HG03066 (cell line): Measurements from ENCODE around the gene TTC23.
A peak's percentile ranks its signal among the peaks of the same experiment; 100 is the strongest.
"Not testable (repeated sequence)": the region's sequence is repeated elsewhere in the genome, so short reads cannot be mapped to it uniquely, and the experiment has no call there.

Experiments used
- ATAC-seq: cut with Tn5 transposase; IDR thresholded peaks from one replicate; pipeline ENCODE4 v1.9.1; 2021; ENCODE audit warnings: low read depth; ENCODE audit not compliant: unreplicated experiment

Gene TTC23

GRCh38 chr15:99250857-99251841 lies 1.8 kb upstream of the TTC23 start, which contains the start of gene LRRC28:
Gene LRRC28, plus strand, starts transcription at chr15:99251481. Its CDS starts 4,477 bp downstream, at chr15:99255958.
- ATAC-seq: peak; percentile 89

GRCh38 chr15:99250494-99250856 lies 1.1 kb upstream of the TTC23 start:
- no peak for ATAC-seq

- ATAC-seq: no peak
Observed at GRCh38 chr15:99250001-99250400, 620 bp upstream of the TTC23 start.

- ATAC-seq: no peak
Observed at GRCh38 chr15:99248000-99248715, 1.2 kb downstream of the TTC23 start.

- no peak for ATAC-seq
Observed at GRCh38 chr15:99247062-99247461, 2.3 kb downstream of the TTC23 start.

GRCh38 chr15:99244306-99244705 lies 5.1 kb downstream of the TTC23 start:
- no peak for ATAC-seq

GRCh38 chr15:99241752-99242151 lies 7.6 kb downstream of the TTC23 start:
- no peak for ATAC-seq

- ATAC-seq: peak; percentile 91
Observed at GRCh38 chr15:99239545-99240198, 9.7 kb downstream of the TTC23 start.

- ATAC-seq: no peak
Observed at GRCh38 chr15:99238849-99239248, 10.5 kb downstream of the TTC23 start.

GRCh38 chr15:99234160-99234559 lies 15.2 kb downstream of the TTC23 start:
- not testable (repeated sequence) for ATAC-seq

- no peak for ATAC-seq
Observed at GRCh38 chr15:99232740-99233139, 16.6 kb downstream of the TTC23 start.

- no peak for ATAC-seq
Observed at GRCh38 chr15:99230867-99231266, 18.5 kb downstream of the TTC23 start.

- no peak for ATAC-seq
Observed at GRCh38 chr15:99228120-99228770, 21.1 kb downstream of the TTC23 start.

- no peak for ATAC-seq
Observed at GRCh38 chr15:99226802-99227201, 22.6 kb downstream of the TTC23 start.

GRCh38 chr15:99224372-99225214 lies 24.8 kb downstream of the TTC23 start:
- no peak for ATAC-seq

- peak; percentile 60 for ATAC-seq
Observed at GRCh38 chr15:99213187-99213811, 36.1 kb downstream of the TTC23 start.

GRCh38 chr15:99212406-99212805 lies 37.0 kb downstream of the TTC23 start:
- no peak for ATAC-seq

GRCh38 chr15:99211926-99212325 lies 37.5 kb downstream of the TTC23 start:
- no peak for ATAC-seq

- ATAC-seq: no peak
Observed at GRCh38 chr15:99210334-99210733, 39.0 kb downstream of the TTC23 start.
